CD4-positive, alpha-beta T cell treated with Interleukin-21 for 1 hour (primary cell): ENCODE measurements around the gene ITPKB.
"Not testable (repeated sequence)": the region's sequence is repeated elsewhere in the genome, so short reads cannot be mapped to it uniquely, and the experiment has no call there.

ENCODE experiments used
- DNase-seq: peaks from one replicate; pipeline ENCODE4 v3.0.0-alpha.2; 2020

Gene ITPKB

GRCh38 chr1:226649244-226649643 lies 89.8 kb downstream of the ITPKB start:
- DNase-seq: no peak

DNA sequence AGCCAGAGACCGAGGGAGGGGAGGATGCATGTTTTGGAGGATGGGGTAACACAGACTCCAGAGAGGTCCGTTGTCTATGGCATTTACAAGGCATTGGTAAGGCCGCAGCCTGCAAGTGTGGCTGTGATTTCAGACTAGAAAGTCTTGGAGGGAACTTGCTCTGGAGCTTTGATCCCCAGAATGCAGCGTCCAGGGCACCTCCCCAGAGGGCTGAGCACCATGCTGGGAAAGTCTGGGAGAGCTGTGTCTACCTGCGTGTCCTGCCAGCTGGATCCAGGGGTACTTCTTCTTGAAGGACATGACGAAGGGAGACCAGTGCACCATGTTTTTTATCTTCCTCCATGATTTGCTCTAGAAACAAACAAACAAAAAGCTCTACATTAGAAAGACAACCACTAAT lies 90.7 kb downstream of the ITPKB start:
- no peak for DNase-seq

GRCh38 chr1:226647719-226648118 lies 91.4 kb downstream of the ITPKB start:
- DNase-seq: no peak

DNA sequence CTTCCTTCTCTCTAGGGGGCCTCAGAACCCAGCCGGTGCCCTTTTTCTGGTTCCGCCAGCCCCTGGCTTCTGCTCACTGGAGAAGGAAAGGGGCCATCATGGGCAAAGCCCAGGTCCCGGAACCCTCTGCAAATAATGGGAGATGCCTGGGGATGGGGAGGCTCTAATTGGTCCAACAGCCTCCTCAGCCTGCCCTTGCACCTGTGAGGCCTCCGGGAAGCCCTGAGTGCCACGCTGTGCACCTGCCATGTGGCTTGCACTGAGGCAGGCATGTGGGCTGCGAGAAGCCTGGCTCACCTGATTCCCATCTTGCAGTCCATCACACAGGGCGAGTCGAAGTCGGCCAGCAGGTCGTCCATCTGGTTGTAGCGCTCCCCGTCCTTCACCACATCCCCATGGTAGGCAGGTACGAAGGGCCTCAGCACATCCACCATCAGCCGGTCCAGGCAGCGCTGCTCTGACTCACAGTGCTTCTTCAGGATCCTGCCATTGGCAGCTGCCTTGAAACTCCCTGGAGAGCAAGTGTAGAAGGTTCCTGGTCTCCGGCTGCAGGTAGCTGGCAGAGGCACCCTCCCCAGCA lies 92.1 kb downstream of the ITPKB start:
- no peak for DNase-seq

DNA sequence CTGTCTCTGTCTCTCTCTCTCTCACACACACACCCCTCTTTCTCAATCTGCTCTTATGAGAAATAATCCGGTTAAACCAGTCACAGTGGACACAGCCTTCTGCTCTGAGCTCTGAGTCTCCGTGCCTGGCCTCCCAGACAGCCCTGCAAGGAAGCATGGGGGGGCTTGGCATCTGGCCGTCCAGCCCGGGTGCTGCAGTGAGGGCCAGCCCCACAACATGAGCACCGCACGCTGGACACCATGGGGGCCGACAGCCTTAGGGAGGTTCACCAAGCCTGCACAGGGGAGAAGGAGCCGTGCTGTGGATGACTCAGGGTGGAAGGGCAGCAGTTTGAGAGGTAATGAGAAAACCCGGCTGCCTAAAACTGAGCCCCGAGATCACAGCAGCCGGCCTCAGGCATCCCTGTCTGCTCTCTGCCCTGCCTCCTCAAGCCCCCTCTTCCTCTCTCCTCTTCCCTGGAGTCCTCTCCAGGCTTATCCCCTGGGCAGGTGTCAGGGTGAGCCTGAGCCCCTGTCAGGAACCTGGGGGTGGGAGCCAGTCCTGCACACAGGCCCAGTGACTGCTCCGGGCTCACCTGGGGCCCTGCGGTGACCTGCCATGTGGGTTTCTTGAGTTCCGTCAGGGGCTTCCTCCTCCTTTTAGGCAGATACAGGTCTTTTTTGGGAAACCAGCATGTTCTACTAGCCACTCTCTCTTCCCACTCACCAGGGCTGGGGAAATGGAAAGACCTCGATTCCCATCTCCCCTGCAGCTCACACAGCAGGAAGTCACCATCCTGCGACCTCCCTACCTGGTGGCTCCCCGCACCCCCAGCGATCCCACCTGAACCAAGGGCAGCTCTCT lies 92.8 kb downstream of the ITPKB start:
- DNase-seq: no peak

- no peak for DNase-seq
Observed at GRCh38 chr1:226645279-226645976, 93.7 kb downstream of the ITPKB start.

- DNase-seq: no peak
Observed at GRCh38 chr1:226644541-226645176, 94.4 kb downstream of the ITPKB start.

DNA sequence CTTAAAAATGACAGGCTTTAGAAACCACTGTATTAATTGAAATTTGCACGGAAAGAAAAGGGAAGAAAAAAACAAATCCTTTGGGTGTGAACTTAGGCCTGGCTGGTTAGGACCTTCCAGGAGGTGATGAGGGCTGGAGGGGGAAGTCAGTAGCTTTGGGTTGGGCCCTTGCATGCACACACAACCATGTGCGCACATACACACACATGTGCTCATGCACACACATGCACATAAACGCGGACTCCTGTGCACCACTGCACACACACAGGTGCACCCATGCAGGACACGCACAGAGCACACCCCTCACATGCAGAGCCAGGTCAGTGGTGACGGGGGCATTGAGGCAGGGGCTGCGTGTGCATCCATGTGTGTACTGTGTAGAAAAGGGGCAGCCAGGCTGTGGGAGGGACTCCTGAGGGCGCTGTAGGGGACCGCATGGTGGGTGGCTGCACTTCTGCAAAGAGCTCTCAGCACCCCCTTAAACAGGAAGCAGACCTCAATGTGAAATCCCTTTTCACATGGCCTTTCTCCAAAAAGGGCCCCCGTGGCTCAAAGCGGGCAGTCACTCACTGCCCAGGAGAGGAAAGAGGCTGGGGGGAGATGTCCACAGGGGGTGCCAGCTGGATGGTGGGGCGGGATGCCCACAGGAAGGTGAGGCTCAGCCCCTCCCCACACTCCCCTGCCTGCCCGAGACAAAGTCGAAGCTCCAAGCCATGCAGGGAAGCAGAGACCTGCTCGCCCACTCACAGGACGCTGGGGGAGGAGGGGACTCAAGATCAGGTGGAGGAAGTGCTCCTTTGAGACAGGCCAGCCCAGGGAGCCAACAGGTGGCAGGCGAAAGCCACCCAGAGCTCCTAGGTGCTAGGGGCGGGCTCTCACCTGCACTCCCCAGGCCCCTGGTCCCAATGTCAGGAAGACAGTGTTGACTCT lies 95.2 kb downstream of the ITPKB start:
- DNase-seq: peak; percentile 40

GRCh38 chr1:226643177-226643576 lies 95.9 kb downstream of the ITPKB start:
- DNase-seq: peak; percentile 30

DNA sequence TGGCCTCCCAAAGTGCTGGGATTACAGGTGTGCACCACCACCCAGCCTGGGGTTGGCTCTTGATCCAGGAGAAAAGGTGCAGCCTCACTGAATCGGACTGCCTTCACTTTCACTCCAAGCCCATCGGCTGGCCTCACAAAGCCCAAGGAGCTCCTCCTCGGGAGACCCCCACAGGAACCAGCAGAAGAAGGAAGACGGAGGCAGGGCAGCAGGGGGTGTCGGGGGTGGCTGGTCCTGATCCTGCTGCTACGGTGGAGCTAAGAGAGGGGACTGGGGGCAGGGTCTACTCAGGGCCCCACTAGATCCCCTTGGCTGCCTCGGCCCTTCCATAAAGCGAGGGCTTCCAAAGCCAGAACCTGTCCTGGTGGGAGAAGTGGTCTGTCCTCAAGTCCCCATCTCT lies 96.7 kb downstream of the ITPKB start:
- no peak for DNase-seq

GRCh38 chr1:226641671-226642231 lies 97.3 kb downstream of the ITPKB start:
- DNase-seq: no peak

GRCh38 chr1:226640321-226641136 lies 98.6 kb downstream of the ITPKB start:
- DNase-seq: no peak

DNA sequence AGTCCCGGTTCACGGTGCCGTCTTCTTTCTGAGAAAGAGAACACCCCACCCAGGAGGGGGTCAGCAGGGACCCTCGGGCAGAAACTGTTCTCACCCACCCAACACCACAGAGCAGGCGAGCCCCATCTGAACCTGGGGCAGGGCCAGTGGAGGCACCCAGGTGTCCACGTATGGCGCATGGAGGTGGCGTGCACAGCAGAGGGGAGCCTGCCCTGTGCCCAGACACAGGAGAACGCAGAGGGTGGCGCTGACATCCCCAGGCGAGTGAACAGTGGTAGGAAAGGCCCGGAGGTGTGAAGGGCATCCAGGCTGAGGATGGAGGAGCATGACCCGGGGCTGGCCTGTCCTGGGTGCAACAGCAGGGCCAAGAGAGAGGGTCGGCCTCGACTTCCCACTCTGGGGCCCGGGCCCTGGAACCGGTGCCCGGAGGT lies 99.4 kb downstream of the ITPKB start:
- DNase-seq: no peak

GRCh38 chr1:226639206-226639605 lies 99.9 kb downstream of the ITPKB start:
- not testable (repeated sequence) for DNase-seq

GRCh38 chr1:226638608-226639007 lies 100.5 kb downstream of the ITPKB start:
- DNase-seq: no peak

DNA sequence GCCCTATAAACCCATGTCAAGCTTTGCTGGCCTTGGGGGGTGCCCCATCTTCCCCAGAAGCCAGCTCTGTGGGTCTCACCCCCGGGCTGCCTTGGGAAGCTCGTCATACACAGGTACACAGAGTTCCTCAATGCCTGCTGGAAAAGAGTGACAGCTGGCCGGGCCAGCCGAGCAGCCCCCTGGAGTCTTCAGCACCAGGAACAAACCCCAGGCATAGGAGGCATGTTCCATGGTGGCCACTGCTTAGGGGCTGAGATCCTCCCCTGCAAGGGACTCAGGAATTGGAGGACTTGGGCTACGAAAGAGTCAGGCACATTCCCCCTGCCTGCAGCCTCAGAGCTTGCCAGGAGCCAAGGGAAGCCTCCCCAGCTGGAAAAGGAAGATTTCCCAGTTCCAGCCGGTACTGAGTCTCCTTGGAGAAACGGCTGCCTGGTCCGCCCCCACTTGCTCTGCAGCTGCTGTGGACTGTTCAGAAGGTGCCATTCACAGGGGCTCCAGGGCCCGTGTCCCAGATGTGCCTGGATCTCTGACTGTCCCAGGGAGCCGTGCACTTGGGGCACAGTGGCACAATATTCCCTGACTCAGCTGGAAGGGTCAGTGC lies 101.0 kb downstream of the ITPKB start:
- no peak for DNase-seq

DNA sequence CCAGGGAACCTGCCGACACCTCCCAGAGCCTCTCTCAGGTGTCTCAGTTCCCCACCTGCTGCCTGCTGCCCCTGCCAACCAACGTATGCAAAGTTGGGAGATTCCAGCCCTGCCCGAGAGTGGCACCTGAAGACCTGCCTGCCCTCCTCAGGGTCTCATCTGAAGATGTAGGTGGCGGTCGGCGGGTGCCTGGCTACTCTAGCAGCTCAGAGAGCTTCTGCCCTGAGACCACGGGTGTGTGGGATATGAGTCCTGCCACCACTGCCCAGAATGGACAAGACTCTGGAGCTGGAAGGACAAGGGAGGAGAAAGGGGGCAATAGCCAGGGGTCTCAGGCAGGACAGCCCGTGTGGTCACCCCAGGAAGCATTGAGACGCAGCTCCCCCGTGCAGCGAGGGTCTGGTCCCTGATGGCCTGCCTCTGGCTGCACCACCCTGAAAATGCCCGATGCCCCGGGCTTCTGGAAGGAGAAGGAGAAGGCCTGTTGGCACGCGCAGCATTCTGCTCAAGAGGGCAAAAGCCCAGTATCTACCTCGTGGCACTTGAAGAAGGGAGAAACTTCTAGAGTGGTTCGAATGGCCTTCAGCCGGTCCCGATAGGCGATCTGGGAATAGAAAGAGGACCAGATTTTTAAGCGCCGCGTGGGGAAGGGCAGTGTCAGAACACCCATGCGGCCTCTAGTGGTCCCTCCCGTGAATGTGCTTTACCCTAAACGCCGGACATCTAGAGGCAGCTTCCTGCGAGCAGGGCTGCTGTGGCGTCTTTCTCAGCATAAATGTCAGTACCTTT lies 101.7 kb downstream of the ITPKB start:
- no peak for DNase-seq

DNA sequence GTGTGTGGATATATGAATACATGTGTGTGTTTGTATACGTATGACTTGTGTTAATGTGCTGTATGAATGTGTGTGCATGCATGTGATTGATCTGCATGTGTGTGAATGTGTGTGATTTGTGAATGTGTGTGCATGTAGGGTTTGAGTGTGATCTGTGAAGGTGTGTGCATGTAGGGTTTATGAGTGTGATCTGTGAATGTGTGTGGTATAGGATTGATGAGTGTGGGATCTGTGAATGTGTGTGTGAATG lies 102.3 kb downstream of the ITPKB start:
- no peak for DNase-seq

DNA sequence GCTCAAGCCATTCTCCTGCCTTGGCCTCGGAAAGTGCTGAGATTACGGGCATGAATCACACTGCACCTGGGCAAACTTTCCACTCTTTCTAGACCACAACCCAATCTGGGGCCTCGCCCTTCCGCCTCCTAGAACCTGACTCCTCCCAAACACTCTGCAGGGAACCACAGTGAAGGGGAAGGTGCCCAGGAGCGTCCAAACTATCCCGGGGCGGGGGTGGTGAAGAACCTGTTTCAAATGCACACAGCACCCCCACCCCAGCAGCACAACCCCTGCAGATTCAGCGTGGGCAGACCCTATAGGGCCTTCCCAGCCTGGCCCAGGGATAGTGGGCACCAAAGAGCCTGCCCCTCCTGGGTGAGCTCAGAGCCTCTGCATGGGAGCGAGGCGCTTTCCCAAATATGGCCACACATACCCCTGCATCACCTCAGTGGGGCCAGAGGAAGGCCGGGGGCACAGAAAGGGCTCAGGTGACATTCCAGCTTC lies 103.6 kb downstream of the ITPKB start:
- DNase-seq: peak; percentile 47
